ENCODE measurements around the gene TGM5.

DNA sequence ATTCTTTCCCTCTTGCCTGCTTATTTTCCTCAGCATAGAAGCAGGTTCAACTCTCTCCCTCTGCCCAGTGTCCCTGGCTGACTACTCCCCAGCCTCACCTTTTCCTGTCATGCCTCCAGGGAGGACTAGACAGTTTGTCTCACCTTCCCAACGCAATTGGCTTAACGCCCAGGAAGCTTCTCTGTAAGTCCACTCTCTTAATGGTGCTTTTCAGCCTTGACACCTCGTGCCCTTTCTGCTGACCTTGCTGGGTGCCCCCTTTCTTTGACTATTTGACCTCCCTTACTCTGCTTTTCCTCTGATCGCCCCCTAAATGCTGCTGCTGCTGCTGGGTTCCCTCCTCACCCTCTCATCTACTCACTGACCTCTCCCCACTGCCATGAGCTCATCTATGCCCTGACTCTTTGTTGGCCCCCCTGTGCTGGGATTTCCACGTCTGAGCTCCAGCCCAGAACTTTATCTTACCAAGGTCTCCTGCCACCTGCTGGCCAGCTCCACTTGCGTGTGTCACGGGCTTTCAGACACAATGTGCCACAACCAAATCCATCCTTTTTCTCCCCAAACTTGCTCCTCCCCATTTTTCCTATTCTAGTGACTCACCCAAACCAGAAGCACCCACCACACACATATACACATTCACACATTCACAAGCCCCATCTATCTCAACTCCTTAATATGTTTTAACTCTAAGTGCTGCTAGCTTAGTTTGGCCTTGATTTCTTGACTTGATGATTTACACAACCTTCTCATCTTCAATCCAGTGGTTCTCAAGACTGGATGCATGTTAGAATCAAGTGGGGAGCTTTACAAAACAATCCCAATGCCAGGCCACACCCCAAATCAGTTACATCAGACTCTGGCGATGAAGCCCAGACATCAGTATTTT is 62.5 kb downstream of the TGM5 start:
- TF ChIP-seq EZH2 (IDR thresholded peaks at IDR 0.05; ENCODE audit: insufficient read depth, poor library complexity, severe bottlenecking) (no peak), EZH2phosphoT487 (IDR thresholded peaks at IDR 0.05; ENCODE audit: insufficient read depth, low read depth) (no peak)
